Measurements from ENCODE around the gene PHF19. TPM values are rescaled to one million over a fixed set of nuclear protein-coding genes. Genes with fewer than 3 reads are reported as not detected.

Gene PHF19
- polyA plus RNA-seq, 1 donor (not counting 4 experiments of a cell fraction or from before 2014, with no cell fraction given) = 11.7 TPM

GRCh38 chr9:120875643-120875953 lies 1.4 kb downstream of the PHF19 start:
- H2AFZ ChIP-seq (ENCODE audit: control insufficient read depth, low read length) = no peak overlapping the region
- H3K4me3 ChIP-seq (ENCODE audit: control insufficient read depth in 2 of 3, extremely low read depth in 1 of 3, insufficient read depth in 2 of 3, low read depth in 1 of 3, low read length in 3 of 3) = peak overlapping the region in 2 of 3 experiments; percentile 72 to 82
- no peaks in the 10 kb centered on the region for H3K79me2 ChIP-seq (ENCODE audit: control insufficient read depth, insufficient read depth, low read length)
- TF ChIP-seq, protein P1, sequence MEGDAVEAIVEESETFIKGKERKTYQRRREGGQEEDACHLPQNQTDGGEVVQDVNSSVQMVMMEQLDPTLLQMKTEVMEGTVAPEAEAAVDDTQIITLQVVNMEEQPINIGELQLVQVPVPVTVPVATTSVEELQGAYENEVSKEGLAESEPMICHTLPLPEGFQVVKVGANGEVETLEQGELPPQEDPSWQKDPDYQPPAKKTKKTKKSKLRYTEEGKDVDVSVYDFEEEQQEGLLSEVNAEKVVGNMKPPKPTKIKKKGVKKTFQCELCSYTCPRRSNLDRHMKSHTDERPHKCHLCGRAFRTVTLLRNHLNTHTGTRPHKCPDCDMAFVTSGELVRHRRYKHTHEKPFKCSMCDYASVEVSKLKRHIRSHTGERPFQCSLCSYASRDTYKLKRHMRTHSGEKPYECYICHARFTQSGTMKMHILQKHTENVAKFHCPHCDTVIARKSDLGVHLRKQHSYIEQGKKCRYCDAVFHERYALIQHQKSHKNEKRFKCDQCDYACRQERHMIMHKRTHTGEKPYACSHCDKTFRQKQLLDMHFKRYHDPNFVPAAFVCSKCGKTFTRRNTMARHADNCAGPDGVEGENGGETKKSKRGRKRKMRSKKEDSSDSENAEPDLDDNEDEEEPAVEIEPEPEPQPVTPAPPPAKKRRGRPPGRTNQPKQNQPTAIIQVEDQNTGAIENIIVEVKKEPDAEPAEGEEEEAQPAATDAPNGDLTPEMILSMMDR (optimal IDR thresholded peaks at IDR 0.05 in 1 of 3, IDR thresholded peaks at IDR 0.05 in 1 of 3, conservative IDR thresholded peaks at IDR 0.05 in 1 of 3; ENCODE audit: extremely low read depth in 1 of 3, insufficient read depth in 2 of 3, low read length in 3 of 3) = no peak
- TF ChIP-seq EZH2 (IDR thresholded peaks at IDR 0.05; ENCODE audit: low read length) = no peak
- peak overlapping the region; percentile 50 for H3K4me2 ChIP-seq (ENCODE audit: control insufficient read depth, extremely low read depth, insufficient read depth, low read depth, low read length)
- H3K9me1 ChIP-seq (ENCODE audit: control insufficient read depth, extremely low read depth, insufficient read depth, low read length) = no peaks in the 10 kb centered on the region
- no peaks in the 10 kb centered on the region for H4K20me1 ChIP-seq (ENCODE audit: control insufficient read depth, extremely low read depth, insufficient read depth, low read length)
- FAIRE-seq = no peak
- H3K4me1 ChIP-seq (ENCODE audit: control insufficient read depth, extremely low read depth, insufficient read depth, low read length) = peaks cover 34% of the 10 kb centered on the region
- H3K36me3 ChIP-seq (ENCODE audit: control insufficient read depth in 2 of 2, extremely low read depth in 1 of 2, insufficient read depth in 2 of 2, low read length in 2 of 2) = peaks cover 1 to 16% of the 10 kb centered on the region in 2 experiments
- peak overlapping the region; percentile 79 for H3K9ac ChIP-seq (ENCODE audit: control insufficient read depth, extremely low read depth, insufficient read depth, low read length)
- peak overlapping the region; percentile 80 for H3K27ac ChIP-seq (ENCODE audit: control insufficient read depth, insufficient read depth, low read length)
- DNase-seq (ENCODE audit: low read depth, low spot score) = no peak
- dilution Hi-C loops (cut with MboI; ENCODE audit: extremely low pct_ligation_motif_present, low sequenced_read_pairs) = no loop called here
- no peaks in the 10 kb centered on the region for H3K9me3 ChIP-seq (ENCODE audit: control insufficient read depth, low read depth, low read length)
- H3K27me3 ChIP-seq (ENCODE audit: control insufficient read depth, extremely low read depth, insufficient read depth, low read length) = no peaks in the 10 kb centered on the region

DNA sequence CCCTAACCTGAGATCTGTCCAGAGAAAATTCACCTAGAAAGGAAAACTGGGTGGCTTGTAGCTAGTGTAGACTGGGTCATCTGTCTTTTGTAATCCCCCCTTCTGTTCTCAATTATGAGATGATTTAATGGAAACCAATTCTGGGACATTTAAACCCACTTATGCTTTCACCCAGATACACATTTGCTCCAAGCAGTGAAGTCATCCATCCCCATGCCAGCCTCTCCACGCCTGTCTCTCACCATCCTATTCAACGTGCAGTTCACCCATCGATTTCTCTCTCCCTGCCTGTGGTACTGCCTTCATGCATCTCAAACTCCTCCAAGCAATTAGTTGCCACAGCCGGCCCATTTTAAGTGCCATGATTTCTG lies 1.8 kb downstream of the PHF19 start:
- no peak overlapping the region for H3K4me3 ChIP-seq (ENCODE audit: control insufficient read depth in 2 of 3, extremely low read depth in 1 of 3, insufficient read depth in 2 of 3, low read depth in 1 of 3, low read length in 3 of 3)
- no peaks in the 10 kb centered on the region for H3K9me3 ChIP-seq (ENCODE audit: control insufficient read depth, low read depth, low read length)
- dilution Hi-C loops (cut with MboI; ENCODE audit: extremely low pct_ligation_motif_present, low sequenced_read_pairs) = no loop called here
- peak overlapping the region; percentile 80 for H3K27ac ChIP-seq (ENCODE audit: control insufficient read depth, insufficient read depth, low read length)
- H4K20me1 ChIP-seq (ENCODE audit: control insufficient read depth, extremely low read depth, insufficient read depth, low read length) = no peaks in the 10 kb centered on the region
- H3K27me3 ChIP-seq (ENCODE audit: control insufficient read depth, extremely low read depth, insufficient read depth, low read length) = no peaks in the 10 kb centered on the region
- no peaks in the 10 kb centered on the region for H3K79me2 ChIP-seq (ENCODE audit: control insufficient read depth, insufficient read depth, low read length)
- peak overlapping the region; percentile 50 for H3K4me2 ChIP-seq (ENCODE audit: control insufficient read depth, extremely low read depth, insufficient read depth, low read depth, low read length)
- H3K9ac ChIP-seq (ENCODE audit: control insufficient read depth, extremely low read depth, insufficient read depth, low read length) = no peak overlapping the region
- H3K4me1 ChIP-seq (ENCODE audit: control insufficient read depth, extremely low read depth, insufficient read depth, low read length) = peaks cover 34% of the 10 kb centered on the region
- no peaks in the 10 kb centered on the region for H3K9me1 ChIP-seq (ENCODE audit: control insufficient read depth, extremely low read depth, insufficient read depth, low read length)
- H2AFZ ChIP-seq (ENCODE audit: control insufficient read depth, low read length) = no peak overlapping the region
- DNase-seq (ENCODE audit: low read depth, low spot score) (no peak), FAIRE-seq (no peak)
- peaks cover 1 to 16% of the 10 kb centered on the region in 2 experiments for H3K36me3 ChIP-seq (ENCODE audit: control insufficient read depth in 2 of 2, extremely low read depth in 1 of 2, insufficient read depth in 2 of 2, low read length in 2 of 2)
- TF ChIP-seq EZH2 (IDR thresholded peaks at IDR 0.05; ENCODE audit: low read length) = no peak
- TF ChIP-seq, protein P1 (optimal IDR thresholded peaks at IDR 0.05 in 1 of 3, IDR thresholded peaks at IDR 0.05 in 1 of 3, conservative IDR thresholded peaks at IDR 0.05 in 1 of 3; ENCODE audit: extremely low read depth in 1 of 3, insufficient read depth in 2 of 3, low read length in 3 of 3) = no peak
